ENCODE measurements around the gene ZBTB16.

Gene ZBTB16

DNA sequence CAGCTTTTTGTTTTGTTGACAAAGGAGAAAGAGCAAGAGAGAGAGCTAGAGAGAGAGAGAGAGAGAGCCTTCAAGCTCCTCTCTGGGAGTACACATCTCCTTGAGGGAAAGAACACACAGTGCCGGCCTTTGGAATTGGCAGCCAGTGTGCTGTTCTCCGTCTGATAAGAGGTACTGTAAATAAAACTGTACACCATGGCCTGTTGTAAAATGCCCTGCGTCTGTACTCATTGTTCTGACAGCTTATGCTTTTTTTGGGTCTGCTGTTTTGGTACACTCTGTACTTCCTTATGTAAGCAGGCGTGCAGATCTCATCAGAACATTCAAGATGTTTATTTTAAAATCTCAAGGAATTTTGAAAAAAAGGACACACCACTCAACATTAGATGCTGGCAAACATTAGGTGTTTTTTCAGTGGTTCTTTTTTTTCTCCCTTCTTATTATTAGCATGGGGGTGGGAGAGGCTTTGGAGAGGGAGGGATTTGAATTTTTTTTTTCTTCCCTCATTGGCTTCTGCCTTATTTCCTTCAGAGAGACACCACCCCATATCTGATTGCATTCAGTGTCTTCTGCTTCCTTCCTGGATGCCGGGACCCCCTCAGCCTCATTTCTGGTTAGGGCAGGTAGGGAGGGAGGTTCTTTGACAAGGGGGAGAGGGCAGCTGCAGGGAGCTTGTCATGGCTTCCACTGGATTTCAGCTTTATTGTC is 119.9 kb downstream of the ZBTB16 start:
- TF ChIP-seq, protein P1, sequence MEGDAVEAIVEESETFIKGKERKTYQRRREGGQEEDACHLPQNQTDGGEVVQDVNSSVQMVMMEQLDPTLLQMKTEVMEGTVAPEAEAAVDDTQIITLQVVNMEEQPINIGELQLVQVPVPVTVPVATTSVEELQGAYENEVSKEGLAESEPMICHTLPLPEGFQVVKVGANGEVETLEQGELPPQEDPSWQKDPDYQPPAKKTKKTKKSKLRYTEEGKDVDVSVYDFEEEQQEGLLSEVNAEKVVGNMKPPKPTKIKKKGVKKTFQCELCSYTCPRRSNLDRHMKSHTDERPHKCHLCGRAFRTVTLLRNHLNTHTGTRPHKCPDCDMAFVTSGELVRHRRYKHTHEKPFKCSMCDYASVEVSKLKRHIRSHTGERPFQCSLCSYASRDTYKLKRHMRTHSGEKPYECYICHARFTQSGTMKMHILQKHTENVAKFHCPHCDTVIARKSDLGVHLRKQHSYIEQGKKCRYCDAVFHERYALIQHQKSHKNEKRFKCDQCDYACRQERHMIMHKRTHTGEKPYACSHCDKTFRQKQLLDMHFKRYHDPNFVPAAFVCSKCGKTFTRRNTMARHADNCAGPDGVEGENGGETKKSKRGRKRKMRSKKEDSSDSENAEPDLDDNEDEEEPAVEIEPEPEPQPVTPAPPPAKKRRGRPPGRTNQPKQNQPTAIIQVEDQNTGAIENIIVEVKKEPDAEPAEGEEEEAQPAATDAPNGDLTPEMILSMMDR (IDR thresholded peaks at IDR 0.05; ENCODE audit: insufficient read depth, low read length, poor library complexity, severe bottlenecking) = no peak
- no peaks in the 10 kb centered on the region for H3K36me3 ChIP-seq (ENCODE audit: control insufficient read depth, insufficient read depth, low read length)
- peaks cover 4% of the 10 kb centered on the region for H3K27me3 ChIP-seq (replicated peaks; ENCODE audit: control insufficient read depth, insufficient read depth, low read length)
- H3K4me3 ChIP-seq (replicated peaks; ENCODE audit: low read depth, low read length) = no peak overlapping the region
- DNase-seq (ENCODE audit: extremely low read depth, insufficient read length) = no peak

DNA sequence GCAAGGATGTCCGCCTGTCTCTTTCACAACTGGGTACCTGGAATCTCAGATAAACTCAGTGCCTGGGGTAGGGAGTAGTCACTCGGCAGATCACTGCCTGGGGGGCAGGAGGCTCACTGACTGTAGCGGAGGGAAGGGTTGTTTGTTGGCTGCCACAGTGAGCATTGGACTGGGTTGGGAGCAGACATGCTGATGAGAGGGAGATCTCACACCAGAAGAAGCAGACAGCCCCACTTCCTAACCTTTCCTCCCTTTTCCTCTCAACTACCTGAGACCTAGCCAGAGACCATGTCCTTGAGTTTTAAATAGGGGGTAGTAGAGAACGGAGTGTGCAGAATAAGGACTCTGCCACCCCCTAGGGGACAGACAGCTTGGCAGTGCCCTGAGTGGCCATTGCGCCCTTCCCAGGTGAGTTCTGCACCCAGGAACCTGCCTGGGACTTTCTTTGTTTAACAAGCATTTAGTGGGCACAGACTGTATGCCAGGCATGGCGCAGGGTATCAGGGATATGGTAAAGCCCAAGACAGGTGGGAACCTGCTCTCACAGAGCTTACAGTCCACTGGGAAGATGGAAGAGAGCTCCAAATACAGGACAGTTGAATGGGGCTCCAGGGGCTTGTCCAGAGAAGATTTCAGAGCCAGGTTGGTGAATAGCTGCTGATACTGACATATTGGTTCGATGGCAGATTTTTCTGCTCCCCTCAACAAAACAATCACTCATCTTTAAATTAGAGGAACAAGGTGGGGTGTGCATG is 121.0 kb downstream of the ZBTB16 start:
- no peak overlapping the region for H3K4me3 ChIP-seq (replicated peaks; ENCODE audit: low read depth, low read length)
- DNase-seq (ENCODE audit: extremely low read depth, insufficient read length) = no peak
- peaks cover 4% of the 10 kb centered on the region for H3K27me3 ChIP-seq (replicated peaks; ENCODE audit: control insufficient read depth, insufficient read depth, low read length)

DNA sequence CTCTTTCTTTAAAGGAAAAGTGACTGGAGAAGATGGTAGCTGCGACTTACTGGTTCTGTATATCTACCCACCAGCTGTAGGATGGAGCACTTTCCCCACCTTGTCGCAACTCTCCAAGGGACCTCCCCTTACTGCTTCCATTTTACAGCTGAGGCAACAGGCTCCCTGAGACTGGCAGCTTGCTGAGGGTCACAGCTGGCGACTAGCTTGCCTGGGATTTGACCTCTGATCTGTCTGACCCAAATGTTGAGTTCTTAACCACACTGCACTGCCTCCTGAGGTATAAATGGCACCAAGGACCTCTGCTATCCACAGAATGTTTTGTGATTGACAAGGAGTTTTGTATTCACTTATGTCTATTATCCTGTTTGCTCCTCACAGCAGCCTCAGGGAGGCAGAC is 121.7 kb downstream of the ZBTB16 start:
- no peaks in the 10 kb centered on the region for H3K36me3 ChIP-seq (ENCODE audit: control insufficient read depth, insufficient read depth, low read length)
- TF ChIP-seq, protein P1 (IDR thresholded peaks at IDR 0.05; ENCODE audit: insufficient read depth, low read length, poor library complexity, severe bottlenecking) = no peak
- no peak overlapping the region for H3K4me3 ChIP-seq (replicated peaks; ENCODE audit: low read depth, low read length)
- H3K27me3 ChIP-seq (replicated peaks; ENCODE audit: control insufficient read depth, insufficient read depth, low read length) = peaks cover 4% of the 10 kb centered on the region
- no peak for DNase-seq (ENCODE audit: extremely low read depth, insufficient read length)

More for the DNA sequence above, 121.0 kb downstream of the ZBTB16 start:
- TF ChIP-seq, protein P1 (IDR thresholded peaks at IDR 0.05; ENCODE audit: insufficient read depth, low read length, poor library complexity, severe bottlenecking) = peak; percentile 33
- no peaks in the 10 kb centered on the region for H3K36me3 ChIP-seq (ENCODE audit: control insufficient read depth, insufficient read depth, low read length)

DNA sequence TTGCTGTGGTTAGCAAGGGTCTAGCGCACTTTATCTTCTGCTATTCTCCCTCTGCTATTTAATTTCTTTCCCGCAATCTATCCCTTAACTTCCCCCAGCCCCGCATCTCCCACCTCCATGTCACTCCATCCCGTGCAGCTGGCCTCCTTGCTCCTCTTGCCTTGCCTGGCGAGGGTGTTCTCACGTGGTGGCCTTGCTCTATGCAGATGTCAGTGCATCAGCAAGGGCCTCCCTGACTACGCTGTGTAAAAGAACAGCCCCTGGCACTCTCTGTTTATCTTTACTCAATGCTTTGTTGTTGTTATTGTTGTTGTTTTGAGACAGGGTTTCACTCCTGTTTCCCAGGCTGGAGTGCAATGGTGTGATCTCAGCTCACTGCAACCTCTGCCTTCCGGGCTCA is 122.2 kb downstream of the ZBTB16 start:
- no peak for DNase-seq (ENCODE audit: extremely low read depth, insufficient read length)
- no peaks in the 10 kb centered on the region for H3K36me3 ChIP-seq (ENCODE audit: control insufficient read depth, insufficient read depth, low read length)
- H3K27me3 ChIP-seq (replicated peaks; ENCODE audit: control insufficient read depth, insufficient read depth, low read length) = peaks cover 4% of the 10 kb centered on the region
- TF ChIP-seq, protein P1 (IDR thresholded peaks at IDR 0.05; ENCODE audit: insufficient read depth, low read length, poor library complexity, severe bottlenecking) = no peak
- H3K4me3 ChIP-seq (replicated peaks; ENCODE audit: low read depth, low read length) = no peak overlapping the region

DNA sequence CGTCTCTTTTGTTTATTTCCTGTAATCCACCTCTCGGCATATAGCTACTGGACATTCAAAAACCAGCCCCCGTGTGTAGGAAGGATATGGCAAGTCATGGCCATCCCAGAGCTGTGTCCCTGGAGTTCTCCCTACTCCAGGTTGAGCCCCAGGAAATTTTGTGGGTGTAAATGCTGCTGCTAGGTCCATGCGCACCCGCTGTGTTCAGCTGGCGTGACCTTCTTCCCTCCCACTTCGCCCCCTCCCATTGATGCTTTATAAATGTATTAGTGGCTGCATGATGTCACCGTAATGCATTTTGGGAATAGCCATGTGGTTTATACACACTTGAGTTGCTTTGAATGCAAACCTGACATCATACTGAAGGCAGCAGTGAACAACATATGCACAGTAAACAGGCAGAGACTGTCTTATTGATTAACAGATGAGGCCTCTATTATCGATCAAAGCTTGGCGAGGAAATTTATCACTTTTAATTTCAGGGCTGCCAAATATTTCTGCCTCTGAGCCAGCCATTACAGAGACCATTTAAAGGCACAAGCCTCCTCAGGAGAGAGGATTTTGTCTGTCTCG is 123.0 kb downstream of the ZBTB16 start:
- Histone ChIP-seq H3K4me3 (replicated peaks; ENCODE audit: low read depth, low read length) (no peak overlapping the region), H3K36me3 (ENCODE audit: control insufficient read depth, insufficient read depth, low read length) (no peaks in the 10 kb centered on the region), H3K27me3 (replicated peaks; ENCODE audit: control insufficient read depth, insufficient read depth, low read length) (peaks cover 4% of the 10 kb centered on the region)
- TF ChIP-seq, protein P1 (IDR thresholded peaks at IDR 0.05; ENCODE audit: insufficient read depth, low read length, poor library complexity, severe bottlenecking) = no peak
- no peak for DNase-seq (ENCODE audit: extremely low read depth, insufficient read length)
